Measurements from ENCODE around the gene EIF4E2.

EIF4E2 gene

DNA sequence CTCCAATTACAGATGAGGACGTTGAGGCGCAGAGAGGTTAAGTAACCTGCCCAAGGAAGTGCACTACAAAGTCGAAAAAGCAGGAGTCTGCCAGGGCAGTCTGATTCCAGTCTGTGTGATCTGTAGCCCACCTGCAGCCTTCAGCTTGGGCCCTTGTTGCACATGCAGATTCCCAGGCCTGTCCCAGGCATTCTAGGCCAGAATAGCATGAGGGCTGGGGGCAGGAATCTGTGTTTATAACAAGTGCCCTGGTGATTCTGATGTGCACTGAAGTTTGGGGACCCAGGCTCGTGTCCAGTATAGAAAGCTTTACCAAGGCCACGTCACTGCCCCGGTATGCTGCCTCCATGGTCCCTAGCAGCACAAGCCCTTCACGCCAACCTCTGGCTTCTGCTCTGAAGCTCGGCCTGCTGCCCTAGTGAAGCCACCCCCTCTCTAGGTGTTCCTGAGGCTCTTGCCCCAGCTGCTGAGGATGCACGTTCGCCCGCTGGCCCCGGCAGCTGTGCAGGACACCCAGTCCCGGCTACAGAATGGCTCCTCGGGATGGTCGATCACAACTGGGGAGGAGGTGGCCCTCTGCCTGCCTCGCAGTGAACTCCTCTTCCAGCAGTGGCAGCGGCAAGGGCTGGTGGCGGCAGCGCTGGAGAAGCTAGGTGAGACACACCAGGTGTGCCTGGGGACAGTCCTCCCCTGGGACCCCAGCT, 6.4 kb upstream of the EIF4E2 start:
- no peak overlapping the region for H3K9ac ChIP-seq (ENCODE audit: low read length)
- no peak overlapping the region for H3K4me2 ChIP-seq (ENCODE audit: low read length)
- no peaks in the 10 kb centered on the region for H3K27me3 ChIP-seq (ENCODE audit: low read depth, low read length)
- H4K20me1 ChIP-seq (ENCODE audit: insufficient read depth, low read length) = no peaks in the 10 kb centered on the region
- peaks cover 10% of the 10 kb centered on the region for H3K36me3 ChIP-seq (replicated peaks; ENCODE audit: low read depth, low read length)
- H3K9me3 ChIP-seq (ENCODE audit: insufficient read depth, low read length) = no peaks in the 10 kb centered on the region
- H3K4me1 ChIP-seq (ENCODE audit: low read length) = no peaks in the 10 kb centered on the region
- no peak for TF ChIP-seq EZH2phosphoT487 (IDR thresholded peaks at IDR 0.05; ENCODE audit: low read depth)
- TF ChIP-seq, protein P1, sequence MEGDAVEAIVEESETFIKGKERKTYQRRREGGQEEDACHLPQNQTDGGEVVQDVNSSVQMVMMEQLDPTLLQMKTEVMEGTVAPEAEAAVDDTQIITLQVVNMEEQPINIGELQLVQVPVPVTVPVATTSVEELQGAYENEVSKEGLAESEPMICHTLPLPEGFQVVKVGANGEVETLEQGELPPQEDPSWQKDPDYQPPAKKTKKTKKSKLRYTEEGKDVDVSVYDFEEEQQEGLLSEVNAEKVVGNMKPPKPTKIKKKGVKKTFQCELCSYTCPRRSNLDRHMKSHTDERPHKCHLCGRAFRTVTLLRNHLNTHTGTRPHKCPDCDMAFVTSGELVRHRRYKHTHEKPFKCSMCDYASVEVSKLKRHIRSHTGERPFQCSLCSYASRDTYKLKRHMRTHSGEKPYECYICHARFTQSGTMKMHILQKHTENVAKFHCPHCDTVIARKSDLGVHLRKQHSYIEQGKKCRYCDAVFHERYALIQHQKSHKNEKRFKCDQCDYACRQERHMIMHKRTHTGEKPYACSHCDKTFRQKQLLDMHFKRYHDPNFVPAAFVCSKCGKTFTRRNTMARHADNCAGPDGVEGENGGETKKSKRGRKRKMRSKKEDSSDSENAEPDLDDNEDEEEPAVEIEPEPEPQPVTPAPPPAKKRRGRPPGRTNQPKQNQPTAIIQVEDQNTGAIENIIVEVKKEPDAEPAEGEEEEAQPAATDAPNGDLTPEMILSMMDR (IDR thresholded peaks at IDR 0.05; ENCODE audit: low read depth, low read length) = no peak
- no peak overlapping the region for H2AFZ ChIP-seq (ENCODE audit: low read depth, low read length)
- H3K4me3 ChIP-seq (ENCODE audit: low read length) = no peak overlapping the region
- H3K79me2 ChIP-seq (ENCODE audit: low read length) = peaks cover 22% of the 10 kb centered on the region
- no peak overlapping the region for H3K27ac ChIP-seq (ENCODE audit: low read length)

DNA sequence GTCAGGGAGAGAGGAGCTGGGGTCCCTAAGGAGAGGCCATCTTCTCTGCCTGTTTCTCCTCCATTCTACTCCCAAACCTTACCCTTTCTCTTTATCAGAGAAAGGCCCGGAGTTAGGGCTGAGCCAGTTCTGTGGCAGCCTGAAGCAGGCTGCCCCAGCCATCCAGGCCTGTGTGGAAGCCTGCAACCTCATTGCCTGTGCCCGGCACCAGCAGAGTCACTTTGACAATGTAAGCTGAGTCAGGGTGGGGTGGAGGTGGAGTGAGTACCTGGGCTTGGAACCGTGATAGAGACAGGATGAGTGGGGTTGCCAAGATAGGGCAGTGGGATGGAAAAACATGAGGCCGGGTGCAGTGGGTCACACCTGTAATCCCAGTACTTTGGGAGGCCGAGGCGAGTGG, 5.8 kb upstream of the EIF4E2 start:
- no peaks in the 10 kb centered on the region for H3K27me3 ChIP-seq (ENCODE audit: low read depth, low read length)
- H3K27ac ChIP-seq (ENCODE audit: low read length) = no peak overlapping the region
- no peak overlapping the region for H3K4me3 ChIP-seq (ENCODE audit: low read length)
- peaks cover 28% of the 10 kb centered on the region for H3K79me2 ChIP-seq (ENCODE audit: low read length)
- no peaks in the 10 kb centered on the region for H3K4me1 ChIP-seq (ENCODE audit: low read length)
- no peak for TF ChIP-seq EZH2phosphoT487 (IDR thresholded peaks at IDR 0.05; ENCODE audit: low read depth)
- TF ChIP-seq, protein P1 (IDR thresholded peaks at IDR 0.05; ENCODE audit: low read depth, low read length) = no peak
- H3K9ac ChIP-seq (ENCODE audit: low read length) = no peak overlapping the region
- no peak overlapping the region for H3K4me2 ChIP-seq (ENCODE audit: low read length)
- H2AFZ ChIP-seq (ENCODE audit: low read depth, low read length) = no peak overlapping the region
- no peaks in the 10 kb centered on the region for H3K9me3 ChIP-seq (ENCODE audit: insufficient read depth, low read length)
- H4K20me1 ChIP-seq (ENCODE audit: insufficient read depth, low read length) = no peaks in the 10 kb centered on the region
- H3K36me3 ChIP-seq (replicated peaks; ENCODE audit: low read depth, low read length) = peaks cover 10% of the 10 kb centered on the region

DNA sequence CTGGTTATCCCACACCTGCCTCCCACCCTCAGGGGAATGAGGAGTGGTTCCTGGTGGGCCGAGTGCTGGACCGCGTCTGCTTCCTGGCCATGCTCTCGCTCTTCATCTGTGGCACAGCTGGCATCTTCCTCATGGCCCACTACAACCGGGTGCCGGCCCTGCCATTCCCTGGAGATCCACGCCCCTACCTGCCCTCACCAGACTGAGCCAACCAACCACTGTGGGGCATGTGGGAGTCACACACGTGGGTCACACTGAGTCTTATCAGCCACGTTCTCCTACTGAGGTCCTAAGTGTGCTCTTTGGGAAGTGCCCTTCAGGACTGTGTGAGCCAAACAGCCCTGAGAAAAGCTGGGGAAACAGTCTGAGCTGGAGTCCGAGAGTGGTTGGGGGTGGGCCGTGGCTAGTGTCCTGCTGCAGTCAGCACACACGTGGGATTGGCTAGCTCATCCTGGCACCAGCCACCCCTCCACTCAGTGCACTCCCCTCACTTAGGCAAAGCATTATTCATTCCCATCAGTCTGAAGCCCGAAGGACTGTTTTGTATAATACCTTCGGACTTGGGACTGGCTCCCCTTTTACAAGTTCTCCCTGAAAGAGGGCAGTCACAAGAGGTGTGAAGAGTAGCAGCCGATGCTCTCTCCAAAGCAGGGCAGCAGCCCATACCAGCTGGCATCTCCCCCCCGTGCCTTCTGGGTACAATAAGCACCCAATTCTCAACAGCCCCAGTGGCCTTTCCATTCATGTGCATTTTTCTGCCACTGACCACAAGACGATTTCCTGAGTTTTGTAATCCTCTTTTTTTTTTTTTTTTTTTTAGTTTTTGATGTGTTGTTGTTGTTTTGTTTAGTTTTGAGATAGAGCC, 4.7 kb upstream of the EIF4E2 start:
- Histone ChIP-seq H3K79me2 (ENCODE audit: low read length) (peaks cover 38% of the 10 kb centered on the region), H3K36me3 (replicated peaks; ENCODE audit: low read depth, low read length) (peaks cover 10% of the 10 kb centered on the region), H3K4me2 (ENCODE audit: low read length) (no peak overlapping the region), H3K27me3 (ENCODE audit: low read depth, low read length) (no peaks in the 10 kb centered on the region), H3K4me1 (ENCODE audit: low read length) (no peaks in the 10 kb centered on the region), H3K9ac (ENCODE audit: low read length) (no peak overlapping the region), H3K27ac (ENCODE audit: low read length) (no peak overlapping the region), H2AFZ (ENCODE audit: low read depth, low read length) (no peak overlapping the region), H3K9me3 (ENCODE audit: insufficient read depth, low read length) (no peaks in the 10 kb centered on the region), H3K4me3 (ENCODE audit: low read length) (no peak overlapping the region), H4K20me1 (ENCODE audit: insufficient read depth, low read length) (no peaks in the 10 kb centered on the region)
- TF ChIP-seq, protein P1 (IDR thresholded peaks at IDR 0.05; ENCODE audit: low read depth, low read length) = no peak
- TF ChIP-seq EZH2phosphoT487 (IDR thresholded peaks at IDR 0.05; ENCODE audit: low read depth) = no peak

DNA sequence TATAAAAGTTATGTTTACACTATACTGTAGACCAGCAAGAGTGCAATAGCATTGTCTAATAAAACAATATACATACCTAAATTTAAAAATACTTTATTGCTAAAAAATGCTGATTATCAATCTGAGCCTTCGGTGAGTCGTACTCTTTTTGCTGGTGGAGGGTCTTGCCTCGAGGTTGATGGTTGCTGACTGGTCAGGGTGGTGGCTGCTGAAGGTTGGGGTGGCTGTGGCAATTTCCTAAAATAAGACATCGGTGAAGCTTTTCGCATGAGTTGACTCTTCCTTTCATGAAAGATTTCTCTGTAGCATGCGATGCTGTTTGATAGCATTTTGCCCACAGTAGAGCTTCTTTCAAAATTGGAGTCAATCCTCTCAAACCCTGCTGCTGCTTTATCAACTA, 2.5 kb upstream of the EIF4E2 start:
- Histone ChIP-seq H3K27ac (ENCODE audit: low read length) (no peak overlapping the region), H3K9ac (ENCODE audit: low read length) (no peak overlapping the region), H3K4me1 (ENCODE audit: low read length) (peaks cover 7% of the 10 kb centered on the region), H4K20me1 (ENCODE audit: insufficient read depth, low read length) (0 out of 2 replicates have a peak, but pooled peaks cover 4% of the 10 kb centered on the region), H2AFZ (ENCODE audit: low read depth, low read length) (no peak overlapping the region), H3K27me3 (ENCODE audit: low read depth, low read length) (no peaks in the 10 kb centered on the region), H3K4me2 (ENCODE audit: low read length) (no peak overlapping the region), H3K79me2 (ENCODE audit: low read length) (peaks cover 60% of the 10 kb centered on the region), H3K36me3 (replicated peaks; ENCODE audit: low read depth, low read length) (peaks cover 14% of the 10 kb centered on the region), H3K4me3 (ENCODE audit: low read length) (no peak overlapping the region), H3K9me3 (ENCODE audit: insufficient read depth, low read length) (no peaks in the 10 kb centered on the region)
- TF ChIP-seq, protein P1 (IDR thresholded peaks at IDR 0.05; ENCODE audit: low read depth, low read length) = no peak
- no peak for TF ChIP-seq EZH2phosphoT487 (IDR thresholded peaks at IDR 0.05; ENCODE audit: low read depth)

All from OCI-LY3 (cell line).